Measurements from ENCODE around the gene RABAC1. TPM values are rescaled to one million over a fixed set of nuclear protein-coding genes. Genes with fewer than 3 reads are reported as not detected.
"Not testable (repeated sequence)": the region's sequence is repeated elsewhere in the genome, so short reads cannot be mapped to it uniquely, and the experiment has no call there.

The RABAC1 gene
- total RNA-seq, 2 experiments from 2014 or later, result 64.9 to 68.4 TPM

DNA sequence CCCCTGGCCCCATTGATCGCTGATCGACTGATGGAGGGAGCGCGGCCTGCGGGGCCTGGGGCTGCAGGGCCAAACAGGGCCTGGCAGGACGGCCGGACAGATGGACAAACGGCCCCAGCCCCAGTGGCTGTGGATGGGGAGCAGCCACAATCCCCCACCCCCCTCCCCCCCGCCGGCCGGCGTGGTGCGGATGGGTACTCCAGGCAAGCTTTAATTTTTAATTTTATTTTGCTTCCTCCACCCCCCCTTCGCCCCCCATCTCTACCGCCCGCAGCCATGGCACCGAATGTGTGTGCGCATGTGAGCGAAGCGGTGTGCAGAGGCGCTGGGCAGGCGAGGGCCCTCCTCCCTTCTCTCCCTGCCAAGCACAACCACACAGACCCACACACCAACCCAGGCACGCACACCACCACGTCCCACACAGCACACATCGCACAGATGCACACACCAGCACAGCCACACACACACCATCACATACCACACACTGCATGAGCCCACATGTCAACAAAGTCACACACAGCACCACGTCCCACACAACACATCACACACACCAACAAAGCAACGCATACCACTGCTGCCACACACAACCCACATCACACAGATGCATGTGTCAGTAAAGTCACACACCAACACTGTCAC is 43.2 kb downstream of the RABAC1 start:
- ChIA-PET CTCF (no interaction called here), POLR2A (no interaction called here)
- H3K4me1 Mint-ChIP-seq (ENCODE audit: low read depth), result peaks cover 18% of the 10 kb centered on the region
- H3K27ac Mint-ChIP-seq, result no peak overlapping the region
- no peak for DNase-seq
- no peaks in the 10 kb centered on the region for H3K36me3 Mint-ChIP-seq
- intact Hi-C loops (cut with micrococcal nuclease), result no loop called here
- H3K9me3 Mint-ChIP-seq, result no peaks in the 10 kb centered on the region
- no peak overlapping the region for H3K4me3 Mint-ChIP-seq
- peaks cover 21% of the 10 kb centered on the region for H3K27me3 Mint-ChIP-seq

DNA sequence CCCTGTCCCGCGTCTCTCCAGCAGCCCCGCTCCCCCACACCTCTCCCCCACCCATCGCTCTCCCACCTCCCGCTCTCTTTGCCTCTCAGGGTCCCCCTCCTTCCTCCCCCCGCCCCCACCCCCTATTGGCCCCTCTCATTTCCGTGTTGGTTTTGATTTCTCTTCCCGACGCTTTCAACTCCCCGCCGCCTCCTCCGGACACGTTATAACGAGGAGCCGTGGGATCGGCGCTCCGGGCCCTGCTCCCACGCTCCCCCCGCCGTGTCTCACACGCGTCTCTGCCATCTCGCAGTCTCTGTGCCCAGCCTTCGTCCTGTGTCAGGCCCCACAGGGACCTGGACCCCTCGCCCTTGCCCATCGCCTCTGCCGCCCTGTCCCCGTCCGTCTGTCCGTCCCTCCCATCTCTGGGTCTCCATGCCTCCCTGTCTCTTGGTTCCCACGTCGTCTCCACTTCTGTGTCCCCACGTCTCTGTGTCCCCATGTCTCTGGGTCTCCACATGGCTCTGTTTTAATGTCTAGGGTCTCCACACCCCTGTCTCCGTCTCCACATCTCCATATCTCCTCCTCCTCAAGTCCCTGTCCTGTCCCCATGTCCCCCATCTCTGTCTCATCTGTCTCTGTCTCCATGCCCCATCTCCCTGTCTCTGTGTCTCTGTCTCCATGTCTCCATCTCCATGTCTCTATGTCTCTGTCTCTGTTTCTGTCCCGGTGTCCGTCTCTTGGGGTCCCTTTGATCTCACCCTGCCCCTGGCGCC is 43.9 kb downstream of the RABAC1 start:
- CTCF ChIA-PET, result no interaction called here
- H3K9me3 Mint-ChIP-seq, result no peaks in the 10 kb centered on the region
- no peak overlapping the region for H3K4me3 Mint-ChIP-seq
- POLR2A ChIA-PET, result no interaction called here
- peaks cover 23% of the 10 kb centered on the region for H3K4me1 Mint-ChIP-seq (ENCODE audit: low read depth)
- no peaks in the 10 kb centered on the region for H3K36me3 Mint-ChIP-seq
- intact Hi-C loops (cut with micrococcal nuclease), result no loop called here
- H3K27me3 Mint-ChIP-seq, result peaks cover 21% of the 10 kb centered on the region
- DNase-seq, result no peak
- H3K27ac Mint-ChIP-seq, result no peak overlapping the region

DNA sequence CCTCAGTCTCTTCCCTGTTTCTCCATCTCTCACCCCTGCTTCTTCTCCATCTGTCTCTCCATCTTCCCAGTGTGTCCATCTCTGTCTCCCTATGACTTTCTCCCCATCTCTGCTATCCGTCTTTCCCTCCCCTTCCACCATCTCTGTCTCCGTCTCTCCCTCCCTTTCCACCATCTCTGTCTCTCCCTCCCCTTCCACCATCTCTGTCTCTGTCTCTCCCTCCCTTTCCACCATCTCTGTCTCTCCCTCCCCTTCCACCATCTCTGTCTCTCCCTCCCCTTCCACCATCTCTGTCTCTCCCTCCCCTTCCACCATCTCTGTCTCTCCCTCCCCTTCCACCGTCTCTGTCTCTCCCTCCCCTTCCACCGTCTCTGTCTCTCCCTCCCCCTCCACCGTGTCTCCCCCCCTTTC is 44.7 kb downstream of the RABAC1 start:
- intact Hi-C loops (cut with micrococcal nuclease); H3K36me3 Mint-ChIP-seq: not testable (repeated sequence)

DNA sequence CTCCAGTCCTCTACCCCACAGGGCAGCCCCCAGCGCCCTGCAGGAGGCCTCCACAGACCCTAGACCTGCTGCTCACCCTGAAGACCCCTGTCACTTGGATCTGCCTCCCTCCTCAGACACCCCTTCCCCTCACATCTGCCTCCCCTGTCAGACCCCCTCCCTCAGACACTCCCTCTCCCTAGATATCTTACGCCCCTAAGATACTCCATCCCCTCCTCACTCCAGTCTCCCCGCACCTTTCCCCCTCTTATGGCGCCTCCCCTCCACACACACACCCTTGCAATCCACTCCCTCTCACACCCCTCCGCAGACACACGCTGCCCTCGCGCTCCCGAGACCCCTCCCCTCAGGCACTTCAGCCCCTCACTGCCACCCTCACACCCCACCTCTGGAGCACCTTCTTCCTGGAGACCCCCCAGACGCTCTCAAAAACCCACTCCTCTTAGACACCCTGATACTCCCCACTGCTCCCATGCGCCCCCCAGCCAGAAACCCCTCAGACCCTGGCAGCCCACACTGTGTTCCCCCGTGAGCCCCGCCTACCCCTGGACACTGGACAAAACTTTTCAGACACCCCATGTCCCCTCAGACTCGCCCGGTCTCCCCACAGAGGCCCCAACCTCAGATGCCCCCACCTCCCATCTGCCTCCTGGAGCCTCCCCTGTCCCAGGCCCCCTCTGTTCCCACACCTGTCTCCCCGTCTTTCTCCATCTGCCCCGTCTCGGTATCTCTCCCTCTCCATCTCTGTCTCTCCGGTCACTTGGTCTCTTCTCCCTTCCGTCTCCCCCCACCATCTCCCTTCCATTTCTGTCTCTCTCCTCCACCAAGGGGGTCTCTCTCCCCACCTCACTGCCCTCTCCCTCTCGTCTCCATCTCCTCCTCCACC is 45.3 kb downstream of the RABAC1 start:
- peaks cover 23% of the 10 kb centered on the region for H3K4me1 Mint-ChIP-seq (ENCODE audit: low read depth)
- no peak overlapping the region for H3K4me3 Mint-ChIP-seq
- no peaks in the 10 kb centered on the region for H3K9me3 Mint-ChIP-seq
- ChIA-PET CTCF (no interaction called here), POLR2A (no interaction called here)
- H3K36me3 Mint-ChIP-seq, result no peaks in the 10 kb centered on the region
- intact Hi-C loops (cut with micrococcal nuclease), result no loop called here
- peaks cover 21% of the 10 kb centered on the region for H3K27me3 Mint-ChIP-seq
- no peak for DNase-seq
- no peak overlapping the region for H3K27ac Mint-ChIP-seq

More for the DNA sequence above, 44.7 kb downstream of the RABAC1 start:
- CTCF ChIA-PET, POLR2A ChIA-PET, DNase-seq, H3K9me3 Mint-ChIP-seq, H3K27ac Mint-ChIP-seq, H3K4me3 Mint-ChIP-seq: not testable (repeated sequence)
- Mint-ChIP-seq H3K4me1 (ENCODE audit: low read depth) (peaks cover 23% of the 10 kb centered on the region), H3K27me3 (peaks cover 21% of the 10 kb centered on the region)

DNA sequence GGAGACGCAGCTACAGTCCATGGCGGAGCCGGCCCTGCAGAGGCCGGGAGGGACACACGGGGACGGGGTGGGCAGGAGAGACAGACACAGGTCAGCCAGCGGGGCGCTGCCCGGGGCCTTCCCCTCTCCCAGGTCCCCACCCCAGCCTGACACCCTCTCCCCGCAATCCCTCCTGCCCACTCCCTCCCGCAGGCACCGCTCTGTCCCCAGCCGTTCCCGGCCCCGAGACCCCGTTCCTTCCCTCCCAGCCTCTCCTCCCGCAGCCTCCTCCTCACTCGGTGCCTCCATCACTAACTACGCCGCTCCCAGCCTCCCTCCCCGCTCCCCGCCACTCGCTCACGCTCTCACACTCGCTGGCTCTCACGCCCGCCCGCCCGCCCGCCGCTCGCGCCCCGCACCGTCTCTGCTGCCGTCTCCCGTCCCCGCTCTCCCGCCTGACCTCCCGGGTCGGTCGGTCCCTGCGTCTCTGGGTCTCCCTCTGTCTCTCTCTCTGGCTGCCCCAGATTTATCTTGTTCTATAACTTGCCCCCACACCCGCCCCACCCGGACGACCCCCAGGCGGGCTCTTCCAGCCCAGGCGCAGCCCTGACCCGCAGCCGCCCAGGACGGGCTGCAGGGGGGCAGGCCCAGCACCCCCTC is 46.1 kb downstream of the RABAC1 start:
- POLR2A ChIA-PET, result interaction anchor here (0.9 kb wide), 1 partner anchor 23 kb away, joined by 3 read pairs; no protein-coding TSS in a partner anchor

DNA sequence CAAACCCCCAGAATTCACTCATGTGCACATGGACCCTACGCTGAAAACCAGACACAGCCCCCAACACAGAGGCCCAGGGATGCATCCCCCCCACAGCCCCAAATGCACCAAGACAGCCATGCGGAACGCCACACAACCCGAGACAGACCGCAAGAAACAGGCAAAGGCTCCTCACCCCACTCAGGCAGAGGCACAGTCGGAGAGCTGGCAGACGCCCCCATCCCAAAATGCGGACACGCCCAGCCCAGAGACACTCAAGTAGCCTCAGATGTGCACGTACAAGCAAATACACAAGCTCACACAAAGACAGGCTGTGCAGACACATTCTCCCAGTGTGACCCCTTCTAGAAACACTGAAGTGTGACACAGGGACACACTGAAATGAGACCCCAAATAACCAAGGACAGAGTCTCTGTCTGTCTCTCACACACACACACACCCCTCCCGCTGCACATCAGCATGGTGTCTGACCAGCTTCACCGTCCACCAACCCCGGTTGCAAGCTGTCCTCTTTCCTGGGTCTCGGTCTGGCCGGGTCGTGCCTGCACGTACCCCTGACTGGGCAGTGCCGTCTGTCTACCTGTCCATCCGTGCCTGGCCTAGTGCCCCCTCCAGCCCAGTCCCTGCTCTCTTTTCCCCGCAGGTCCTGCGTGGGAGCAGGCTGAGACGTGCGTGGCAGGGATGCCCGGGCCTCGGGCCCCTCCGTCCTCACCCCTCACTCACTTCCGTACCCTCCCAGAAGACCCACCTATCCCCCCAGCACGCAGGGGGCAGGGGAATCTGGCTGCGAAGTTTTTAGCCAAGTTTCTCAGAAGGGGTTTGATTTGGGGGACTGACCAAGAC is 47.0 kb downstream of the RABAC1 start:
- no peaks in the 10 kb centered on the region for H3K9me3 Mint-ChIP-seq
- peaks cover 21% of the 10 kb centered on the region for H3K27me3 Mint-ChIP-seq
- CTCF ChIA-PET, result interaction anchor here (0.6 to 0.7 kb wide), 2 partner anchors 40 to 141 kb away, joined by 3 read pairs; no protein-coding TSS in a partner anchor
- no peak for DNase-seq
- peaks cover 3% of the 10 kb centered on the region for H3K36me3 Mint-ChIP-seq
- peak overlapping the region; percentile 24 for H3K27ac Mint-ChIP-seq
- no peak overlapping the region for H3K4me3 Mint-ChIP-seq
- peaks cover 23% of the 10 kb centered on the region for H3K4me1 Mint-ChIP-seq (ENCODE audit: low read depth)
- intact Hi-C loops (cut with micrococcal nuclease), result no loop called here
- POLR2A ChIA-PET, result interaction anchor here (0.8 to 2.3 kb wide), 6 partner anchors 9 to 28 kb away, joined by 3 to 8 read pairs (median 3); no protein-coding TSS in a partner anchor

More for the DNA sequence above, 46.1 kb downstream of the RABAC1 start:
- Mint-ChIP-seq H3K27me3 (peaks cover 21% of the 10 kb centered on the region), H3K4me3 (no peak overlapping the region), H3K27ac (no peak overlapping the region), H3K4me1 (ENCODE audit: low read depth) (peaks cover 23% of the 10 kb centered on the region), H3K9me3 (no peaks in the 10 kb centered on the region), H3K36me3 (no peaks in the 10 kb centered on the region)
- intact Hi-C loops (cut with micrococcal nuclease), result no loop called here
- CTCF ChIA-PET, result no interaction called here
- DNase-seq, result no peak

- DNase-seq, result no peak
- Mint-ChIP-seq H3K4me3 (no peak overlapping the region), H3K9me3 (no peaks in the 10 kb centered on the region), H3K27ac (peak overlapping the region; percentile 6), H3K4me1 (ENCODE audit: low read depth) (peaks cover 26% of the 10 kb centered on the region), H3K36me3 (peaks cover 7% of the 10 kb centered on the region), H3K27me3 (peaks cover 21% of the 10 kb centered on the region)
- intact Hi-C loops (cut with micrococcal nuclease), result no loop called here
- ChIA-PET POLR2A (interaction anchor here (0.8 to 2.3 kb wide), 5 partner anchors 8 to 27 kb away, joined by 3 to 8 read pairs (median 3); no protein-coding TSS in a partner anchor), CTCF (interaction anchor here (0.6 kb wide), 1 partner anchor 41 kb away, joined by 3 read pairs; no protein-coding TSS in a partner anchor)
Measured at GRCh38 chr19:41910992-41911888, 47.9 kb downstream of the RABAC1 start.

GRCh38 chr19:41910240-41910991 is 48.7 kb downstream of the RABAC1 start:
- H3K27me3 Mint-ChIP-seq, result peaks cover 21% of the 10 kb centered on the region
- H3K27ac Mint-ChIP-seq, result peak overlapping the region; percentile 6
- no peaks in the 10 kb centered on the region for H3K9me3 Mint-ChIP-seq
- DNase-seq, result no peak
- ChIA-PET POLR2A (interaction anchor here (2.3 kb wide), 1 partner anchor 9 kb away, joined by 8 read pairs; no protein-coding TSS in a partner anchor), CTCF (no interaction called here)
- no peak overlapping the region for H3K4me3 Mint-ChIP-seq
- intact Hi-C loops (cut with micrococcal nuclease), result no loop called here
- peaks cover 14% of the 10 kb centered on the region for H3K36me3 Mint-ChIP-seq
- H3K4me1 Mint-ChIP-seq (ENCODE audit: low read depth), result peaks cover 30% of the 10 kb centered on the region

GRCh38 chr19:41909706-41910105 is 49.4 kb downstream of the RABAC1 start:
- CTCF ChIA-PET, result no interaction called here
- Mint-ChIP-seq H3K27me3 (peaks cover 21% of the 10 kb centered on the region), H3K4me3 (no peak overlapping the region), H3K27ac (no peak overlapping the region), H3K9me3 (no peaks in the 10 kb centered on the region), H3K36me3 (peaks cover 21% of the 10 kb centered on the region), H3K4me1 (ENCODE audit: low read depth) (peaks cover 30% of the 10 kb centered on the region)
- no peak for DNase-seq
- intact Hi-C loops (cut with micrococcal nuclease), result no loop called here
- POLR2A ChIA-PET, result interaction anchor here (2.3 kb wide), 1 partner anchor 8 kb away, joined by 8 read pairs; no protein-coding TSS in a partner anchor

All from activated CD4-positive, alpha-beta memory T cell treated with anti-CD3 and anti-CD28 coated beads for 36 hours (primary cell).